Measurements from ENCODE around the gene CCDC178.

The CCDC178 gene

DNA sequence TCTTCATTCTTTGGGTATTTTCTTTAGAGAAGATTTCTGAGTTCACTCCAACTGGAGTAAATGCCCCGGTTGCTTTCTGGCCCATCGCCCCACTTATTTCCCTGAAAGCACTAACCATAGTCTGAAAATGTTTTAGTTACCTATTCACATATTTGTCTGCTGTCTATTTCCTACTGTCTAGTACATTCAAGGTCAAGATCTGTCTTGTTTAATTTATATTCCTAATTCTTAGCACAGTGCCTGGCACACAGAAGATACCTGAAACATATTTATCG lies 533.3 kb downstream of the CCDC178 start:
- no peak for DNase-seq (ENCODE audit: extremely low spot score)
- ChIA-PET POLR2A (no interaction called here), CTCF (no interaction called here)
- TF ChIP-seq L3MBTL2 (conservative IDR thresholded peaks at IDR 0.05) (no peak), NFRKB (IDR thresholded peaks at IDR 0.05) (no peak), TARDBP (IDR thresholded peaks at IDR 0.05) (no peak), HDGF (IDR thresholded peaks at IDR 0.05; ENCODE audit: borderline replicate concordance) (no peak), CTBP1 (IDR thresholded peaks at IDR 0.05; ENCODE audit: borderline replicate concordance) (no peak), ARNT (IDR thresholded peaks at IDR 0.05) (no peak), ZNF384 (IDR thresholded peaks at IDR 0.05) (no peak), SUZ12 (IDR thresholded peaks at IDR 0.05) (no peak), FOXM1 (IDR thresholded peaks at IDR 0.05; ENCODE audit: borderline replicate concordance) (no peak), ELF4 (IDR thresholded peaks at IDR 0.05) (no peak), FOXA1 (IDR thresholded peaks at IDR 0.05) (no peak), FOXK2 (IDR thresholded peaks at IDR 0.05) (no peak), BHLHE40 (IDR thresholded peaks at IDR 0.05; ENCODE audit: borderline replicate concordance) (no peak), LEF1 (IDR thresholded peaks at IDR 0.05; ENCODE audit: borderline replicate concordance) (no peak), SP1 (IDR thresholded peaks at IDR 0.05) (no peak)
- TF ChIP-seq, protein P1, sequence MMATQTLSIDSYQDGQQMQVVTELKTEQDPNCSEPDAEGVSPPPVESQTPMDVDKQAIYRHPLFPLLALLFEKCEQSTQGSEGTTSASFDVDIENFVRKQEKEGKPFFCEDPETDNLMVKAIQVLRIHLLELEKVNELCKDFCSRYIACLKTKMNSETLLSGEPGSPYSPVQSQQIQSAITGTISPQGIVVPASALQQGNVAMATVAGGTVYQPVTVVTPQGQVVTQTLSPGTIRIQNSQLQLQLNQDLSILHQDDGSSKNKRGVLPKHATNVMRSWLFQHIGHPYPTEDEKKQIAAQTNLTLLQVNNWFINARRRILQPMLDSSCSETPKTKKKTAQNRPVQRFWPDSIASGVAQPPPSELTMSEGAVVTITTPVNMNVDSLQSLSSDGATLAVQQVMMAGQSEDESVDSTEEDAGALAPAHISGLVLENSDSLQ (IDR thresholded peaks at IDR 0.05), result no peak

DNA sequence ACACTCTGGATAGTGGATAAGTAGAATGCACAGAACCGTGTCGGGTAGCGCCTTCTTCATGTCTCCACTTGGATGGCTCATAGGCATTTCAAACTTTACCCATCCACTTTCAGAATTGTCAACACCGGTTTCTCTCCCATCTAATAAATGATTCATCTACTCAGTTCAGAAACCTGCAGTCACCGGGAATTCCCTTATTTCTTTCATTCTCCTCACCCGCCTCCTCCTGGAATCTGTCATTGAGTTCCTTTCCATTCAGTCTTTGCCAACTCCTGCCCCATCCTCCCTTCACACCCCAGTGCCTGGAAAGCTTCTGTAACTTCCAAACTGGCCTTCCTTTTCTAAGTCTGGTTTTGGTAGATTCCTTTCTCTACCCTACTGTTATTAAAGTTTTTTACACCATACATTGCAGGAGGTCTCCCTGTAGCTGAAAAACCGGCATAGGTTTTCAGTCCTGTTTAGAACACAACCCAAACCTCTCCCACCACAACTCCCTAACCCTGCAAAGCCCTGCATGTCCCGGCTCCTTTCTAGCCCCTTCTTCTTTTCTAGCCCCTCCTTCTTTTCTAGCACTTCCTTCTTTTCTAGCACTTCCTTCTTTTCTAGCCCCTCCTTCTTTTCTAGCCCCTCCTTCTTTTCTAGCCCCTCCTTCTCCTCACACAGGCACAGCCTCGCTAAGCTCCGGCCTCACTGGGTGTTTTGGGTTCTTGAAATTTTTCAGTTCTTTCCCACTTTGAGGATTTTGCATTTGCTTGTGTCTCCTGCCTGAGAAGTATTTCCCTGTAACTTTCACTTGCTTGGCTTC lies 533.8 kb downstream of the CCDC178 start:
- POLR2A ChIA-PET, result no interaction called here
- no peak for DNase-seq (ENCODE audit: extremely low spot score)
- CTCF ChIA-PET, result no interaction called here
- TF ChIP-seq BHLHE40 (IDR thresholded peaks at IDR 0.05; ENCODE audit: borderline replicate concordance) (no peak), SUZ12 (IDR thresholded peaks at IDR 0.05) (no peak), ELF4 (IDR thresholded peaks at IDR 0.05) (no peak), LEF1 (IDR thresholded peaks at IDR 0.05; ENCODE audit: borderline replicate concordance) (no peak), FOXK2 (IDR thresholded peaks at IDR 0.05) (no peak), FOXM1 (IDR thresholded peaks at IDR 0.05; ENCODE audit: borderline replicate concordance) (no peak), L3MBTL2 (conservative IDR thresholded peaks at IDR 0.05) (no peak), SP1 (IDR thresholded peaks at IDR 0.05) (no peak), FOXA1 (IDR thresholded peaks at IDR 0.05) (no peak), NFRKB (IDR thresholded peaks at IDR 0.05) (no peak)
- TF ChIP-seq, protein P1 (IDR thresholded peaks at IDR 0.05), result no peak

DNA sequence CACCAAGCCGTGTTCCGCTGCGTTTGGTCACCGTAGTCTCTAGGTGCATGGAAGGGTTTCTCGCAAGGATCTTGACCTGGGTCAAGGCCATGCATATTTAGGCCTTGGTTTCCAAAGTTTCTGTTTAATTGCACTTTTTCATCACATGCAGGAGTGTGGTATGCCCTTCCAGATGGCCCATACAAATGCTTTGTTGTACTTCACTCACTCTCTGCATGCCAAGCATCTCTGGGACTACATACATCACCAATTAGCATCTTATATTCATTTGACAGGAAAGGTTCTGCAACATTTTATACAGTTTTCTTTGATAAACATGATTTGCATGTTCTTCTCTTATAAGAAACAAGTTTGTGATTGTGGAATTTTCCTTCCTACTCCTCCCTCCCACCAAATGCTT lies 534.9 kb downstream of the CCDC178 start:
- ChIA-PET POLR2A (no interaction called here), CTCF (no interaction called here)
- DNase-seq (ENCODE audit: extremely low spot score), result no peak
- no peak for TF ChIP-seq FOXA1 (IDR thresholded peaks at IDR 0.05)
- TF ChIP-seq ARNT (IDR thresholded peaks at IDR 0.05), result no peak
- no peak for TF ChIP-seq SUZ12 (IDR thresholded peaks at IDR 0.05)
- no peak for TF ChIP-seq FOXM1 (IDR thresholded peaks at IDR 0.05; ENCODE audit: borderline replicate concordance)
- no peak for TF ChIP-seq ZNF384 (IDR thresholded peaks at IDR 0.05)
- TF ChIP-seq FOXK2 (IDR thresholded peaks at IDR 0.05), result no peak
- TF ChIP-seq LEF1 (IDR thresholded peaks at IDR 0.05; ENCODE audit: borderline replicate concordance), result no peak
- no peak for TF ChIP-seq ELF4 (IDR thresholded peaks at IDR 0.05)
- no peak for TF ChIP-seq L3MBTL2 (conservative IDR thresholded peaks at IDR 0.05)
- TF ChIP-seq, protein P1 (IDR thresholded peaks at IDR 0.05), result no peak
- TF ChIP-seq HDGF (IDR thresholded peaks at IDR 0.05; ENCODE audit: borderline replicate concordance), result no peak
- TF ChIP-seq CTBP1 (IDR thresholded peaks at IDR 0.05; ENCODE audit: borderline replicate concordance), result no peak
- TF ChIP-seq SP1 (IDR thresholded peaks at IDR 0.05), result no peak
- no peak for TF ChIP-seq NFRKB (IDR thresholded peaks at IDR 0.05)
- no peak for TF ChIP-seq BHLHE40 (IDR thresholded peaks at IDR 0.05; ENCODE audit: borderline replicate concordance)
- no peak for TF ChIP-seq TARDBP (IDR thresholded peaks at IDR 0.05)

DNA sequence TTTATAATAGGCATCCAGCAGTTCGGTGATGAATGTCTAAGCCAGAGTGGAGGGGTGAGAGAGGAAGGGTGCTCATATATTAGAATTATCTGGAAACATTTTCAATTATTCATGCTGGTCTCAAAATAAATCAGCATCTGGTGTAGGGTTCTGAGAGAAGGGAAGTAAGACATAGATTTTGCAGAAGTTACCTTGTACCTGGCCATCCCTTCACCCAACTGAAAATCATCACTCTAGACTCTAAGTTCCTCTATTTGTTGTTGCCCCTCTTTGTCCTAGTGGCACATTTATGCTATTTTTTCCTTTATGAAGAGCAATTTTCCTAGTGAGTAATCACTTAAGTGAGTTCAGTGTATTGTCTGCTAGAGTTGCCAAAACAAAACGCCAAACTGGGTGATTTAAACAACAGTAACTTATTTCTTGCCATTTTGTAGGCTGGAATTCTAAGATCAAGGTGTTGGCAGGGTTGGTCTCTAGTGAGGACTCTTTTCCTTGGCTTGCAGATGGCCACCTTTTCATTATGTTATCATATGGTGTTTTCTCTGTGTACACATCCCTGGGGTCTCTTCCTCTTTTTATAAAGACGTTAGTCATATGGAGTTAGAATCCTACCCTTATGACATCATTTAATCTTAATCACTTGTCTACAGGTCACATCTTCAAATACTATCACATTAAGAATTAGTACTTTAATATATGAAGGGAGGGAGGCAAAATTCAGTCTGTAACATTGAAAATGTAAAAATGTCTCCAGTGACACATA lies 537.8 kb downstream of the CCDC178 start:
- CTCF ChIA-PET, result no interaction called here

More for the DNA sequence above, 537.8 kb downstream of the CCDC178 start:
- no peak for DNase-seq (ENCODE audit: extremely low spot score)
- POLR2A ChIA-PET, result interaction anchor here (0.7 kb wide), 1 partner anchor 72 kb away, joined by 4 read pairs; no protein-coding TSS in a partner anchor
- TF ChIP-seq L3MBTL2 (conservative IDR thresholded peaks at IDR 0.05) (no peak), TARDBP (IDR thresholded peaks at IDR 0.05) (no peak), CTBP1 (IDR thresholded peaks at IDR 0.05; ENCODE audit: borderline replicate concordance) (no peak), FOXK2 (IDR thresholded peaks at IDR 0.05) (no peak), FOXA1 (IDR thresholded peaks at IDR 0.05) (no peak), ARNT (IDR thresholded peaks at IDR 0.05) (no peak), FOXM1 (IDR thresholded peaks at IDR 0.05; ENCODE audit: borderline replicate concordance) (no peak), ZNF384 (IDR thresholded peaks at IDR 0.05) (no peak), NFRKB (IDR thresholded peaks at IDR 0.05) (no peak), HDGF (IDR thresholded peaks at IDR 0.05; ENCODE audit: borderline replicate concordance) (no peak), SP1 (IDR thresholded peaks at IDR 0.05) (no peak)
- TF ChIP-seq, protein P1 (IDR thresholded peaks at IDR 0.05), result no peak

Measured in HEK293T (cell line).